ENCODE data around the gene SEC24B. TPM values are rescaled to one million over a fixed set of nuclear protein-coding genes. Genes with fewer than 3 reads are reported as not detected.
A peak's percentile ranks its signal among the peaks of the same experiment; 100 is the strongest.

Gene SEC24B
- total RNA-seq, 1 experiment from 2014 or later, result 27.1 TPM

DNA sequence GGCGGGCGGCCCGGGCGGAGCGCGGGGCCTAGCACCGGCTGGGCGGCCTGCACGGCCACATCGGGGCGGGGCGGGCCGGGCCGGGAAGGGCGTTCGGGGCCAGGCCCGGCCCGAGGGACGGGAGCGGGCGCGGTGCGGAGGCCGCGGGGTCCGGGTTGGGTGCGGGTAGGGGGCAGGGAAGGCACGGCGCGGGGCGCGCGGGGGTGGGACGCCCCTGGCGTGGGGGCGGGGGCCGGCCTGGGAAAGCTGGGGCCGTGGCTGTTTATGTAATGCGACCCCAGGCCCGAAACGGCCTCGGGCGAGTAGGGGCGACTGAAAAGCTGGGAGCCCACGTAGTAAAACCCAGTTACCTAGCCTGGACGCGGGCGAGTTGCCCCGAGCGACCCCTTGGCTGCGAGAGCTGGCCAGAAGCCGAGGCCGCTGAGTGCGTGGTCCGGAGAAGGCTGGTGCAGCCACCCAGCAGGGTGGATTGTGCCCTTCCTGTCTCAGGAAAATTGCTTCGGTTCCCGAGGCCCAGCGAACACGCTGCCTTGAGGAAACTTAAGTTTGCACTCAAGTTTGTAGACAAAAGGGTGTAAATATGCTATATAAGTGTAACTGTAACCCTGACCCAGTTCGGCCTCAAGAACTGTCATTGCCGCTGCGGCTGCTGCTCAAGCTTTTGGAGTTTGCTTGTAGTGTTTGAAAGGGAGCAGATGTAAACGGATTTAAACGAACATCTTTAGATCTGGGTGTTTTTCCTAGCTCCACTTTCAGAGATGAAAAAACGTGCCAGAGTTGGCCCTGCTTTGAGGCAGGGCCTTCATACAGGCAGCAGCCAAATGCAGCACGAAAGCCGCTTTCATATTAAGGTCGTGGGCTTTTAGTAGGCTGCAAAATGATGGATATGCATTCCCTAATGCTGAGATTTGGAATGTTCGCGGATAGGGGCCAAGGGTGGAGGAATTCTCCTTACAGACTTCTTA lies 674 bp downstream of the SEC24B start:
- peak; percentile 44 for DNase-seq
- no peak overlapping the region for H2BK12ac ChIP-seq (ENCODE audit: insufficient read length, low read depth, low read length)
- H3K79me2 ChIP-seq (ENCODE audit: insufficient read depth, low read length), result peaks cover 26% of the 10 kb centered on the region
- no peak overlapping the region for H4K5ac ChIP-seq (ENCODE audit: insufficient read length, low read depth, low read length)
- H3K79me1 ChIP-seq (ENCODE audit: insufficient read depth, low read depth, low read length, poor library complexity, severe bottlenecking), result peaks cover 5% of the 10 kb centered on the region
- TF ChIP-seq, protein P1, sequence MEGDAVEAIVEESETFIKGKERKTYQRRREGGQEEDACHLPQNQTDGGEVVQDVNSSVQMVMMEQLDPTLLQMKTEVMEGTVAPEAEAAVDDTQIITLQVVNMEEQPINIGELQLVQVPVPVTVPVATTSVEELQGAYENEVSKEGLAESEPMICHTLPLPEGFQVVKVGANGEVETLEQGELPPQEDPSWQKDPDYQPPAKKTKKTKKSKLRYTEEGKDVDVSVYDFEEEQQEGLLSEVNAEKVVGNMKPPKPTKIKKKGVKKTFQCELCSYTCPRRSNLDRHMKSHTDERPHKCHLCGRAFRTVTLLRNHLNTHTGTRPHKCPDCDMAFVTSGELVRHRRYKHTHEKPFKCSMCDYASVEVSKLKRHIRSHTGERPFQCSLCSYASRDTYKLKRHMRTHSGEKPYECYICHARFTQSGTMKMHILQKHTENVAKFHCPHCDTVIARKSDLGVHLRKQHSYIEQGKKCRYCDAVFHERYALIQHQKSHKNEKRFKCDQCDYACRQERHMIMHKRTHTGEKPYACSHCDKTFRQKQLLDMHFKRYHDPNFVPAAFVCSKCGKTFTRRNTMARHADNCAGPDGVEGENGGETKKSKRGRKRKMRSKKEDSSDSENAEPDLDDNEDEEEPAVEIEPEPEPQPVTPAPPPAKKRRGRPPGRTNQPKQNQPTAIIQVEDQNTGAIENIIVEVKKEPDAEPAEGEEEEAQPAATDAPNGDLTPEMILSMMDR (conservative IDR thresholded peaks at IDR 0.05), result no peak
- H2BK5ac ChIP-seq (ENCODE audit: insufficient read length, low read length), result no peak overlapping the region
- H3K9me3 ChIP-seq (ENCODE audit: control insufficient read depth, low read depth, low read length), result no peaks in the 10 kb centered on the region
- H3K56ac ChIP-seq (ENCODE audit: insufficient read length, low read depth, low read length), result no peak overlapping the region
- no peaks in the 10 kb centered on the region for H4K20me1 ChIP-seq (ENCODE audit: control insufficient read depth, insufficient read depth, insufficient read length)
- Mint-ChIP-seq H3K4me1 (peaks cover 36 to 42% of the 10 kb centered on the region in 2 experiments), H3K27ac (peak overlapping the region in 1 of 3 experiments; percentile 79; a peak in 1 of 7 replicates), H3K36me3 (ENCODE audit: insufficient read depth in 1 of 3, low read depth in 3 of 3) (peaks cover 2 to 14% (median 13%) of the 10 kb centered on the region in 3 experiments; a peak in 5 of 7 replicates), H3K4me3 (peak overlapping the region; percentile 78 to 86), H3K27me3 (ENCODE audit: low read depth) (no peaks in the 10 kb centered on the region), H3K9me3 (no peaks in the 10 kb centered on the region)
- H4K8ac ChIP-seq (replicated peaks; ENCODE audit: insufficient read length, low read depth, low read length), result no peak overlapping the region
- no peak overlapping the region for H3K23ac ChIP-seq (ENCODE audit: insufficient read length, low read depth, low read length)
- H3K4ac ChIP-seq (ENCODE audit: low read depth, low read length), result no peak overlapping the region
- H3K4me1 ChIP-seq (ENCODE audit: insufficient read depth, low read length), result peaks cover 2% of the 10 kb centered on the region; the same call in 1 of the 2 replicates
- no peak overlapping the region for H3K27ac ChIP-seq (ENCODE audit: insufficient read length, low read depth, low read length)
- no peak overlapping the region for H3K18ac ChIP-seq (ENCODE audit: insufficient read length, low read depth, low read length)
- WGBS (ENCODE audit: extremely low coverage, insufficient read length, low lambda C conversion rate), result no CpG with 5 or more reads among the region's 70 CpGs
- peak overlapping the region; percentile 55 for H3K9ac ChIP-seq (ENCODE audit: extremely low read depth, insufficient read length, low read length)
- H2AK5ac ChIP-seq (ENCODE audit: insufficient read length, low read length), result no peak overlapping the region
- H3K23me2 ChIP-seq (ENCODE audit: insufficient read length, low read depth, low read length, poor library complexity, severe bottlenecking), result peaks cover 13% of the 10 kb centered on the region
- no peak overlapping the region for H2BK15ac ChIP-seq (ENCODE audit: low read depth, low read length)
- no peaks in the 10 kb centered on the region for H3K27me3 ChIP-seq (ENCODE audit: insufficient read depth, low read length)
- no peak overlapping the region for H4K91ac ChIP-seq (ENCODE audit: insufficient read length, low read depth, low read length)
- H3T11ph ChIP-seq (ENCODE audit: low read length), result no peak overlapping the region
- H2BK120ac ChIP-seq (ENCODE audit: low read depth, low read length, poor library complexity, severe bottlenecking), result no peak overlapping the region
- no peak overlapping the region for H2BK20ac ChIP-seq (ENCODE audit: low read depth, low read length, poor library complexity, severe bottlenecking)
- no peak overlapping the region for H2AFZ ChIP-seq (ENCODE audit: low read length)
- peak overlapping the region; percentile 81 for H3K4me2 ChIP-seq (ENCODE audit: insufficient read depth, insufficient read length, low read length)
- H3K14ac ChIP-seq (ENCODE audit: insufficient read depth, low read length), result peak overlapping the region; percentile 68; the same call in 1 of the 2 replicates

Measured in H9 (cell line).